Left renal cortex interstitium (tissue), 4 donors: ENCODE measurements around the gene PTGES3. TPM values are rescaled to one million over a fixed set of nuclear protein-coding genes. Genes with fewer than 3 reads are reported as not detected.
"Not testable (repeated sequence)": the region's sequence is repeated elsewhere in the genome, so short reads cannot be mapped to it uniquely, and the experiment has no call there.

Experiments used
- DNase-seq, 4 donors: peaks; one replicate each; pipeline ENCODE4 v3.0.0-alpha.2; 2013; ENCODE audit warnings: low read depth in 4 of 4, low spot score in 2 of 4, missing footprints in 1 of 4
- polyA plus RNA-seq, 4 donors: library from polyadenylated mRNA; unstranded; fragments of 120-200 nt; gene quantifications; one replicate each; pipeline ENCODE4 v1.2.1, GENCODE V29; 2013; ENCODE audit not compliant: insufficient read length in 4 of 4

Gene PTGES3, protein sequence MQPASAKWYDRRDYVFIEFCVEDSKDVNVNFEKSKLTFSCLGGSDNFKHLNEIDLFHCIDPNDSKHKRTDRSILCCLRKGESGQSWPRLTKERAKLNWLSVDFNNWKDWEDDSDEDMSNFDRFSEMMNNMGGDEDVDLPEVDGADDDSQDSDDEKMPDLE
- polyA plus RNA-seq = 100 to 1,000 TPM; 267 to 334 (median 321) TPM

DNA sequence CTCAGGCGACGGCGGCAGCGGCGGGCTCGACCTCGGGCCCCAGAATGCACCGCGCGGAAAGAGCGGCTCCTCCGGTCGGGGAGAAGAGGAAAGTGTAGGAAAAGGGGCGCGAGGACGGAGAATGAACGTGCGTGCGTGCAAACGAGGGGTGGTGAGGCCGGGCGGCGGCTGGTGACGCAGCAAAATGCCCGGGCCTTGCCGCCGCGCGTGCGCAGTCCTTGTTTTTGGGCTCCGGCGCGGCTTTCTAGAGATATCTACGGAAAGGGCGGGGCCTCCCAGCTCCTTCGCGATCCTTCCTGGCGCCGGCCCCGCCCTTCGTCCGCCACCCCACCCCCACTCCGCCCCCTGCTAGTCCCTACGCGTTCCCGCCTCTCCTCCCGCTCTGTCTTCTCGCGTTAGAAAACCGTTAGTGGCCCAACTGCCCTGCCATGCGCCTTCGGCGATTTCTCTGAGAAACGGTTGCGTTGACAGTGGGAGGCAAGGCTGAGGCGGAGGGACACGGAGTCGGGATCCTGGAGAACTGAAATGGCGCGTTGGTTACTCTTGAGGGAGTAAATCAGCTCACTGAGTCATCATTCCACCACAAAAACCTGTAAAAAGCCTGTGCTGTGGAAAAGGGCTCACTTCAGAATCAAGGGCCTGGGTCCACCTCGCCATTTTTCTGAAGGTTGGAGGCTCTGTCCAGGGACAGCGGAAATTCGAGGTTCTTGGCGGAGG, at the start of gene PTGES3:
Gene PTGES3, minus strand, starts transcription at position 156 of the 717 bp plus-strand sequence. CDS start 285 bp downstream, outside the sequence.
- peak; percentile 92 to 96 (median 95) for DNase-seq

DNA sequence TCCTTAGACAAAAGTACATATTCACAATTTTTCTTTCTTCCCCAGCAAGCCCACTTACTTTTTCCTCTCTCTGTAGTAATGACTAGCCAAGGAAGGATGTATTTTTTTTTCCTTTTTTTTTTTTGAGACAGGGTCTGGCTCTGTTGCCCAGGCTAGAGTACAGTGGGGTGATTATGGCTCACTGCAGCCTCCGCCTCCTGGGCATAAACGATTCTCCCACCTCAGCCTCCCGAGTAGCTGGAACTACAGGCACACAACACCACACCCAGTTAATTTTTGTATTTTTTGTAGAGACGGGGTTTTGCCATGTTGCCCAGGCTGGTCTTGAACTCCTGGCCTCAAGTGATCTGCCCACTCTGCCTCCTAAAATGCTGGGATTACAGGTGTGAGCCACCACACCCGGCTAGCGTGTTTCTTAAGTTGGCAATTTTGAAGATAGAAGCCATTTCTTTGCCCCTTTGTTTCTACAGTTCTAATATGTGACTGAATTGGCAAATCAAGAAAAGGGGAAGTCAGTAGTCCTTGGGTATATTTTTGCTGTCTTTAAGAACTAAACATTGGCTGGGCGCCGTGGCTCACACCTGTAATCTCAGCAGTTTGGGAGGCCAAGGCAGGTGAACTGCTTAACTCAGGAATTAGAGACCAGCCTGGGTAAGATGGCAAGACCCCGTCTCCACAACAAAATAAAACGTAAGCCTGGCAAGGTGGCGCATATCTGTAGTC, 40.2 kb upstream of the PTGES3 start:
- DNase-seq = no peak

DNA sequence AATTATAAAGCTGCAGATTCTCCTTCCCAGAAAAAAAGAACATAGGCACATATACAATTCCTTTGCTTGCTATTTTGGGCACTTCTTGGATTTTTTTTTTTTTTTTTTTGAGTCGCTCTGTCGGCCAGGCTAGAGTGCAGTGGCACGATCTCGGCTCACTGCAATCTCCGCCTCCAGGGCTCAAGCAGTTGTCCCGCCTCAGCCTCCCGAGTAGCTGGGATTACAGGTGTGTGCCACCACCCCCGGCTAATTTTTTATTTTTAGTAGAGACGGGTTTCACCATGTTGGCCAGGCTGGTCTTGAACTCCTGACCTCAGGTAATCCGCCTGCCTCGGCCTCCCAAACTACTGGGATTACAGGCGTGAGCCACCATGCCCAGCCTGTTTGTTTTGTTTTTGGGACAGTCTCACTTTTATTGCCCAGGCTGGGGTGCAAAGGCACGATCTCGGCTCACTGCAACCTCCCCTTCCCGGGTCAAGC, 38.2 kb upstream of the PTGES3 start:
- not testable (repeated sequence) for DNase-seq

GRCh38 chr12:56725723-56726102, 37.6 kb upstream of the PTGES3 start:
- DNase-seq = peak in 1 of 4 donors; percentile 13

DNA sequence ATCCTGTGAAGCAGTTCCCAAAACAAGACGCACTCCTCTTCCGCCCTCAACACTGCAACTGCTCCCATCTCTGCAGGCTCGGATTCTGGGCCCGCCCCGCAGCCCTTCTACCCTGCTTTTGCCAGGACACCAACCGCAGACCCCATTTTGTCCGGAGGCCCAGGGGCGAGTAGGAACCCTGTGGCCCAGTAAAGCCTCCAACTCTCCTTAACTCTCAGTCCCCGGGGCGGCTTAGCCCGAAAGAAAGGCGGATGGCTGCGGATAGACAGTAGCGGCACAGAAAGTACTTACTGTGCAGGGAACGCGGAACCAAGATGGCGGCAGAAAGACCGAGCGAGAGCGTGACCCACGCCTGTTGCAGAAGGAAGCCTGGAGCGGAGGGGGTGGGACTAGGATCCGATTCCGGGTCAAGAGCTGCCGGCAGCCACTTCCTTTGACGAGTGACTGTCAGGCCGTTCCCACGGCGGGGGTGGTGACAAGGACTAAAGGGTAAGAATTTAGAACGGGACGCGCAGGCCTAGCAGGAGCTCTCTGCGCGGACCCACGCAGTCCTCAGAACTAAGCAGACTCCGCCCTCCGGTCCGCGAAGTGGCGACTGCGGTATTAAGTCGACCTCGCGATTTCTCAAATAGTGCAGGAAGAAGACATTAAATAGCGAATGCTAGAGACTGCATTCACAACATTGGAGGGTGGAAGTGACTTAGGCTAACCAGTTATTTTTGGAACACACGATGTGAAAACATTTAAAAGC, 37.1 kb upstream of the PTGES3 start, which contains the start of gene NACA:
Gene NACA, minus strand, starts transcription at position 328 of the 751 bp plus-strand sequence. CDS start 778 bp downstream, outside the sequence.
- peak; percentile 89 to 95 (median 92) for DNase-seq

GRCh38 chr12:56724701-56724971, 36.6 kb upstream of the PTGES3 start:
- DNase-seq = peak in 2 of 4 donors; percentile 12 to 50

DNA sequence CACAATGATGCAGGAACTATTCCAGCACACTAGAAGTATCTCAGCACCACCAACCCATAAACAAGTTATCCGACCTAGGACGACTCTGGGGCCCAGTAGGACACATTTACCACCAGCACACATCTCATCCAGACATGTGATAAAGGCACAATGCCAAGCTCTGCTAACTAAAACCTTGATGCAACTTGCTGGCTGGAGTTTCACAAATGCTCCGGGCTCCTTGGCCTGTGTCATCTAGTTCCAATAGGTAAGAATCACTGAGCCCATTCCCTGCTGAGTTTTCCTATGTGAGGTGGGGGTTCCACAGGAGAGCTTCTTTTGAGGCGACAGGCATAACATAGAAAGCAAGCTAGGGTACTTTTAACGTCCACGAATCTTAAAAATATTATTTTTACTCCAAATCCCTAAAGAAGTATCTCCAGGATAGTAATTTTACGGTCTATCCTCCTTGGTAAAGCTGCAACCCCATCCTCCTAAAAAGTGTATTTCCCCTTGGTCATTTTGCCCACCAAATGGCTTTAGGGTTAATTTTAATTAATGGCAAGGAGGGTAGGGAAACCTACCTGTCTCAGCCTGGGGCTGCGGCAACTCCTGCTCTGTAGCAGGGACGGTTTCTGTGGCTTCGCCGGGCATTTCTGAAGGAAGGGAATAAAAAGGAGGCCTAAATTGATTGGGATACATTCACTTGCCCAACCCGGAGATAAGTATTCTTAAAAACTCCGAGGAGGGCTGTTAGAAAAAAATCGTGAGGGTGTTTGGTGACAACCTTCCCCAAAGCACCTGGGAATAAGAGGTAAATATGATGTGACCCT, 36.0 kb upstream of the PTGES3 start:
- DNase-seq = peak in 2 of 4 donors; percentile 6 to 19

- DNase-seq = no peak
Observed at GRCh38 chr12:56723352-56723751, 35.3 kb upstream of the PTGES3 start.

- no peak for DNase-seq
Observed at GRCh38 chr12:56722832-56723231, 34.7 kb upstream of the PTGES3 start.

DNA sequence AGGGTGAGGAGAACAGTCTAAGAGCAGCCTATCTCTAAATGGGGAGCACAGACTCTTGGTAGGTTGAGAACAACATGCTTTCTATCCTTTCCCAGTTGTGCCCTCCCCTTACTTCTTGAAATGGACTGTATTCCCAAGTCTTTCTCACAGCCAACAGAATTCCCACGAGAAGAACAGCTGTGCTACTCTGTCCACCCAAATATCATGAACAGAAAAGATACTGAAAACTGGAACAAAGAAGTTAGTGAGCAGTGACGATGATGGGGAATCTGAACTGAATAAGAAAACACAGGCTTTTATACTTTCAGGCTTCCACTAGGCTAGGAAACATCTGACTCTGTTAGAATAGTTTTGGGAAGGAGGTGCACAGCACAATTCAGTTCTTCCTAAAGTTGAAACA, 33.6 kb upstream of the PTGES3 start:
- DNase-seq = no peak

GRCh38 chr12:56721216-56721615, 33.1 kb upstream of the PTGES3 start:
- DNase-seq = no peak

DNA sequence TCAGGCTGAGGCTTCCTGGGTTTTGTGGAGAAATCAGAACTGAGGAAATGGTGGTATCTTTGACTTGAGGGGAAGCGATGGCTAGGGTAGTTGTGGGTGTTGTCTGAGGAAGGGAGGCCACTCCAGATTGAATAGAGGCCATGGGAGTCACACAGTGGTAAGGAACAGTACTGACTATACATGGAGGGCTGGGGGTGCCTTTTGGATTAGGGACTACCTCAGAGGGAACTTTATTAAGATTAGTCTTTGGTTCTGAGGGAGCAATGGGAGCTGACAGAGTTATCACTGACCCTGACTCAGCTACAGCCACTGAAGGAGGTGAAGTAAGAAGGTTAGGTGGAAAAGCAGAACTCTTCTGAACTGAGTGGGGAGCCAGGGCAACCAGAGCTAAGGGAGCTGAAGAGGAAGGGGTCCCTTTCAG, 32.7 kb upstream of the PTGES3 start:
- DNase-seq = no peak

DNA sequence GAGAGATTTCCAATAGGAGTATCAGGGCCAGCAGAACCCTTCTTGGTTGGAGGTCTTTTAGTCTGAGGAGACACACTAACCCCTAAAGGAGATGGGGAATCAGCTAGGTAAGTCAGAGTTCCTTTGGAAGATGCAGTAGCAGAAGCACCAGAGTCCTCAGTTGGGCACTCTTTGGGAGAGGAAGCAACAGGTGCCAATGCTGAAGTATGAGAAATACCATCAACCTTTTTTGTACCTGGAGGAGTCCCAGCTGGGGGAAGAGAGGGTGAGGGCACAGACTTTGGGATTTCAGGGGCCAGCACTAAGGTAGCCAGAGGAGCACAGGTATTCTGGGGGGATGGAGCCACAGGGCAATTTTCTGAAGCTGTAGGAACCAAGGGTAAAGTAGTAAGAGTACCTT, 31.0 kb upstream of the PTGES3 start:
- no peak for DNase-seq

DNA sequence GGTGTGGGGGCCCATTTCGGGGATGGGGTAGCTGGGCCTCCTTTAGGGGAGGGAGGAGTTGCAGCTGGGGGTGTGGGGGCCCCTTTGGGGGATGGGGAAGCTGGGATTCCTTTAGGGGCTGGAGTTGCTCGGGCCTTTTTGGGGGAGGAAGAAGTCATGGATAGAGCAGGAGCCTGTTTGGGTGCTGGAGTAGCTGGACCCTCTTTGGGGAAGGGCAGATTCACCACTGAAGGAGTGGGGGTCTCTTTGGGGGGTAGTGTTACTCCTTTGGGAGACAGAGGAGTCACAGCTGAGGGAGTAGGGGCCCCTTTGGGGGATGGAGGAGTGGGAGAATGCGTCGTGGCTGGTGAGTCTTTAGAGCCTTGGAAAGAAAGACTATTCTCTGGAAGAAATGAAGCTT, 30.6 kb upstream of the PTGES3 start:
- no peak for DNase-seq

DNA sequence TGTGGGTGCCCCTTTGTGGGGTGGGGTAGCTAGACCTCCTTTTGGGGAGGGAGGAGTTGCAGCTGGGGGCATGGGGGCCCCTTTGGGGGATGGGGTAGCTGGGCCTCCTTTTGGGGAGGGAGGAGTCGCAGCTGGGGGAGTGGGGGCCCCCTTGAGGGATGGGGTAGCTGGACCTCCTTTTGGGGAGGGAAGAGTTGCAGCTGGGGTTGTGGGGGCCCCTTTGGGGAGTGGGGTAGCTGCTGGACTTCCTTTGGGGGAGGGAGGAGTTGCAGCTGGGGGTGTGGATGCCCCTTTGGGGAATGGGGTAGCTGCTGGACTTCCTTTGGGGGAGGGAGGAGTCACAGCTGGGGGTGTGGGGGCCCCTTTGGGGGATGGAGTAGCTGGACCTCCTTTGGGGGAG, 30.1 kb upstream of the PTGES3 start:
- DNase-seq = no peak

DNA sequence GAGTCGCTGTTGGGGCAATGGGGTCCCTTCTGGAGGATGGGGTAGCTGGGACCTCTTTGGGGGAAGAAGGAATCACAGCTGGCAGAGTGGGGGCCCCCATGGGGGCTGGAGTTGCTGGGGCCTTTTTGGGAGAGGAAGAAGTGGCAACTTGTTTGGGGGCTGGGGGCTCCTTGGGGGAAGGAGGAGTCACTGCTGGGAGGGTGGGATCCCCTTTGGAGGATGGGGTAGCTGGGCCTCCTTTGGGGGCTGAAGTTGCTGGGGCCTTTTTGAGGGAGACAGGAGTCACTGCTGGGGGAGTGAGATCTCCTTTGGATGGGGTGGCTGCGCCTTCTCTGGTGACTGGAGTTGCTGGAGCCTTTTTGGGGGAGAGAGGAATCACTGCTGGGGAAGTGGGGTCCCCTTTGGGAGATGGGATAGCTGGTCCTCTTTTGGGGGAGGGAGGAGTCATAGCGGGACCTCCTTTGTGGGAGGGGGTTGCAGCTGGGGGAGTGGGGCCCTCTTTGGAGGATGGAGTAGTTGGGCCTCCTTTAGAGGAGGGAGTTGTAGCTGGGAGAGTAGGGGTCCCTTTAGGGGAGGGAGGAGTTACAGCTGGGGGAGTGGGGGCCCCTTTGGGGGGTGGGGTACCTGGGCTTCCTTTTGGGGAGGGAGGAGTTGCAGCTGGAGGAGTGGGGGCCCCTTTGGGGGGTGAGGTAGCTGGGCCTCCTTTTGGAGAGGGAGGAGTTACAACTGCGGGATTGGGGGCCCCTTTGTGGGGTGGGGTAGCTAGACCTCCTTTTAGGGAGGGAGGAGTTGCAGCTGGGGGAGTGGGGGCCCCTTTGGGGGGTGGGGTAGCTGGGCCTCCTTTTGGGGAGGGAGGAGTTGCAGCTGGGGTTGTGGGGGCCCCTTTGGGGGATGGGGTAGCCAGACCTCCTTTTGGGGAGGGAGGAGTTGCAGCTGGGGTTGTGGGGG, 29.1 kb upstream of the PTGES3 start:
- DNase-seq = no peak

DNA sequence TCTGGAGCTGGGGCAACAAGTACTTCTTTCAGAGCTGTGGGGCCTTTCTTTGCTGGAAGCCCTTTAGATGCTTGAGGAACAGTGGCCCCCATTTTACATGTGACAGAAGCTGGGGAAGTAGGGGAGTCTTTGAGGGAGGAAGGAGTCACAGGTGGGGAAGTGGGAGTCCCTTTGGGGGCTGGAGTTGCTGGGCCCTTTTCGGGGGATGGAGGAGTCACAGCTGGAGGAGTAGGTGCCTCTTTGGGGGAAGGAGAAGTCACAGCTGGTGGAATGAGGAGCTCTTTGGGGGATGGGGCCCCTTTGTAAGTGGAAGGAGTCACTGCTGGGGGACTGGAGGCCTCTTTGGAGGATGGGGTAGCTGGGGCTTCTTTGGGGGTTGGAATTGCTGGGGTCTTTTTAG, 28.4 kb upstream of the PTGES3 start:
- no peak for DNase-seq

DNA sequence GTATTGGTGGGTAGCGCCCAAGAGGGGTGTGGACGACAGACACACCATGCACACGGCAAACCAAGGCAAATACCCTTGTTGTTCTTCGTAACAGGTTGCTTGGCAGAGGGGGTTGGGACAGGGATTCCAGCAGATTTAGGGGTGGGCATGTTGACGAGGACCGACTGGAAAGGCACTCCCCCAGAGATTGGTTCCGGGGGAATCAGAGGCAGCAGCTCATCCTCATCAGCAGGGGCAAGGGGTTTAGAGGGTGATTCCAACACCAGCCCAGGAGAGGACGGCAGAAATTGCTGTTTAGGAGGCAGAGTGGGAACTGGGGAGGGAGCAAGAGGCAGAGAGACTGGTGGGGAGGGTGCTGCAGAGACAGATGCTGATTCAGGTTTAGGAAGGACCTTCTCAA, 27.7 kb upstream of the PTGES3 start:
- no peak for DNase-seq

GRCh38 chr12:56714431-56714929, 26.4 kb upstream of the PTGES3 start:
- no peak for DNase-seq
